Measurements from ENCODE around the gene NTHL1. TPM values are rescaled to one million over a fixed set of nuclear protein-coding genes. Genes with fewer than 3 reads are reported as not detected.
"Not testable (repeated sequence)": the region's sequence is repeated elsewhere in the genome, so short reads cannot be mapped to it uniquely, and the experiment has no call there.

Gene NTHL1
- total and polyA plus RNA-seq, 2 of the 8 experiments (the other 6 are each of a cell fraction or from before 2014, with no cell fraction given): 70.9 to 150 TPM

DNA sequence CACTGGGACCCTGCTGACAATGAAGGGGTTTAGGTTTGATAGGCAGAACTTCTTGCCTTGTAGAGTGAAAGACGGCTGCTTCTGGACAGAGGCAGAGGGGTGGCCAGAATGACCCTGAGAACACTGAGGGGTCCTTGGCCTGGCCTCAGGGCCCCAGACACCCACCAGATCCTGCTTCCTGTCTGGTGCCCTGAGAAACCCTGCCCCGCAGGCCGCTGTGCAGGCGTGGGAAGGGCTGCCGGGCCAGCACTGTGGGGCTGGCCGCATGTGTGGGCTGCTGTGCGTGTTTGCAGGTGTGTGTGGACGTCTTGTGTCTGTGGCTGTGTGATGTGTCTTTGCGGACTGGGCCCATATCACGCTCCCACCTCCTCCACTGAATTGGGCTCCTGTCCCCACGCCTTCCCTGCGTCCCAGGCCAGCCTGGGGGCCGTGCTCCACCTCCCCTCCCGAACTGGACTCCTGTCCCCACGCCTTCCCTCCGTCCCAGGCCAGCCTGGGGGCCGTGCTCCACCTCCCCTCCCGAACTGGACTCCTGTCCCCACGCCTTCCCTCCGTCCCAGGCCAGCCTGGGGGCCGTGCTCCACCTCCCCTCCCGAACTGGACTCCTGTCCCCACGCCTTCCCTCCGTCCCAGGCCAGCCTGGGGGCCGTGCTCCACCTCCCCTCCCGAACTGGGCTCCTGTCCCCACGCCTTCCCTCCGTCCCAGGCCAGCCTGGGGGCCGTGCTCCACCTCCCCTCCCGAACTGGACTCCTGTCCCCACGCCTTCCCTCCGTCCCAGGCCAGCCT, 13.5 kb downstream of the NTHL1 start:
- H3K4me2 ChIP-seq (ENCODE audit: insufficient read depth in 1 of 2, low read depth in 2 of 2, low read length in 2 of 2); DNase-seq (ENCODE audit: low read depth in 1 of 2, low spot score in 2 of 2); H3K9ac ChIP-seq (replicated peaks in 1 of 4; ENCODE audit: extremely low read depth in 1 of 4, low read depth in 3 of 4, low read length in 3 of 4); H2BK120ac ChIP-seq (replicated peaks; ENCODE audit: low read depth, low read length); H2AK5ac ChIP-seq (ENCODE audit: low read depth, low read length); H2AFZ ChIP-seq (ENCODE audit: low read length); H3K14ac ChIP-seq (ENCODE audit: insufficient read length); H4K91ac ChIP-seq (replicated peaks; ENCODE audit: insufficient read length, low read length); FAIRE-seq; H3K18ac ChIP-seq (ENCODE audit: extremely low read depth, low read length); H2BK15ac ChIP-seq (ENCODE audit: low read length); H2BK12ac ChIP-seq (ENCODE audit: low read depth, low read length); H4K8ac ChIP-seq (ENCODE audit: extremely low read depth, insufficient read depth, low read length); H3K9me3 ChIP-seq (ENCODE audit: insufficient read depth in 2 of 2, low read depth in 1 of 2, low read length in 1 of 2); H2BK20ac ChIP-seq (ENCODE audit: low read length); H3K79me2 ChIP-seq (ENCODE audit: control insufficient read depth in 1 of 2, insufficient read depth in 2 of 2, low read length in 2 of 2); H3K23ac ChIP-seq (ENCODE audit: insufficient read length); H2BK5ac ChIP-seq (ENCODE audit: low read depth, low read length); H3K79me1 ChIP-seq (ENCODE audit: low read depth, low read length); H4K5ac ChIP-seq (ENCODE audit: insufficient read length, low read depth, low read length); H3K4me1 ChIP-seq (replicated peaks in 1 of 4; ENCODE audit: control insufficient read depth in 3 of 4, insufficient read depth in 4 of 4, low read length in 3 of 4); H3K27ac ChIP-seq (ENCODE audit: low read depth, low read length); H3K23me2 ChIP-seq (ENCODE audit: low read depth, low read length); H3K27me3 ChIP-seq (replicated peaks in 1 of 4; ENCODE audit: control insufficient read depth in 3 of 4, extremely low read depth in 1 of 4, insufficient read depth in 3 of 4, low read length in 3 of 4); H4K20me1 ChIP-seq (replicated peaks in 1 of 2; ENCODE audit: control insufficient read depth in 1 of 2, insufficient read depth in 2 of 2, low read length in 2 of 2); H3K36me3 ChIP-seq (ENCODE audit: control insufficient read depth in 2 of 4, insufficient read depth in 4 of 4, low read length in 3 of 4); H3K4ac ChIP-seq (replicated peaks; ENCODE audit: insufficient read length, low read depth, low read length); H3K56ac ChIP-seq (replicated peaks; ENCODE audit: insufficient read length, low read depth, low read length); H3K4me3 ChIP-seq (ENCODE audit: extremely low read depth in 1 of 4, insufficient read depth in 2 of 4, low read depth in 3 of 4, low read length in 4 of 4): not testable (repeated sequence)
- CTCF ChIA-PET (ENCODE audit: partially characterized antibody): interaction anchor here (1.0 to 2.3 kb wide), 4 partner anchors 12 to 19 kb away, joined by 3 to 16 read pairs (median 3); no protein-coding TSS in a partner anchor
- POLR2A ChIA-PET (ENCODE audit: partially characterized antibody): interaction anchor here (0.6 to 2.4 kb wide), 4 partner anchors 7 to 51 kb away, joined by 3 to 9 read pairs (median 3); no protein-coding TSS in a partner anchor
- 86% methylated on average over 11 of the region's 32 CpGs; no CpG with 5 or more reads in 1 of the 2 experiments for WGBS, 2 experiments (ENCODE audit: extremely low coverage in 1 of 2, insufficient coverage in 1 of 2, insufficient read length in 1 of 2, insufficient replicate concordance in 2 of 2, low coverage in 1 of 2, low lambda C conversion rate in 2 of 2, missing lambda C conversion rate in 1 of 2)

All from H1 (cell line).